ENCODE measurements around the gene ERICH6B.

The ERICH6B gene

GRCh38 chr13:45598597-45598996 lies 16.9 kb downstream of the ERICH6B start:
- DNase-seq = no peak

- DNase-seq = no peak
These were observed 18.6 kb downstream of the ERICH6B start for GRCh38 chr13:45596800-45597475.

GRCh38 chr13:45595965-45596364 lies 19.6 kb downstream of the ERICH6B start:
- no peak for DNase-seq

GRCh38 chr13:45594764-45595163 lies 20.8 kb downstream of the ERICH6B start:
- no peak for DNase-seq

- no peak for DNase-seq
These were observed 21.3 kb downstream of the ERICH6B start for GRCh38 chr13:45594227-45594626.

- no peak for DNase-seq
These were observed 22.8 kb downstream of the ERICH6B start for GRCh38 chr13:45592758-45593157.

GRCh38 chr13:45590066-45590465 lies 25.5 kb downstream of the ERICH6B start:
- no peak for DNase-seq

- no peak for DNase-seq
These were observed 27.6 kb downstream of the ERICH6B start for GRCh38 chr13:45587897-45588296.

- DNase-seq = no peak
These were observed 30.7 kb downstream of the ERICH6B start for GRCh38 chr13:45584816-45585215.

GRCh38 chr13:45582408-45583076 lies 33.0 kb downstream of the ERICH6B start:
- DNase-seq = no peak

GRCh38 chr13:45576466-45576865 lies 39.1 kb downstream of the ERICH6B start:
- DNase-seq = no peak

GRCh38 chr13:45575830-45576180 lies 39.7 kb downstream of the ERICH6B start:
- DNase-seq = no peak

GRCh38 chr13:45575146-45575829 lies 40.3 kb downstream of the ERICH6B start:
- no peak for DNase-seq

- no peak for DNase-seq
These were observed 50.2 kb downstream of the ERICH6B start for GRCh38 chr13:45565331-45565730.

GRCh38 chr13:45564133-45564776 lies 51.3 kb downstream of the ERICH6B start:
- DNase-seq = no peak

- DNase-seq = no peak
These were observed 60.9 kb downstream of the ERICH6B start for GRCh38 chr13:45554604-45555109.

GRCh38 chr13:45548281-45548680 lies 67.3 kb downstream of the ERICH6B start:
- DNase-seq = no peak

GRCh38 chr13:45546410-45546765 lies 69.2 kb downstream of the ERICH6B start:
- DNase-seq = no peak

GRCh38 chr13:45545686-45546409 lies 69.7 kb downstream of the ERICH6B start:
- no peak for DNase-seq

GRCh38 chr13:45544520-45544919 lies 71.0 kb downstream of the ERICH6B start:
- no peak for DNase-seq

- no peak for DNase-seq
These were observed 72.7 kb downstream of the ERICH6B start for GRCh38 chr13:45542878-45543277.

GRCh38 chr13:45542391-45542790 lies 73.1 kb downstream of the ERICH6B start:
- DNase-seq = no peak

- DNase-seq = no peak
These were observed 73.7 kb downstream of the ERICH6B start for GRCh38 chr13:45541806-45542205.
